ENCODE measurements around the gene UBAC2. TPM values are rescaled to one million over a fixed set of nuclear protein-coding genes. Genes with fewer than 3 reads are reported as not detected.
"Not testable (repeated sequence)": the region's sequence is repeated elsewhere in the genome, so short reads cannot be mapped to it uniquely, and the experiment has no call there.

The UBAC2 gene
- total and polyA plus RNA-seq, 5 donors from 2014 or later: 62.8 to 122 (median 101) TPM

- peaks cover 28 to 82% (median 49%) of the 10 kb centered on the region in 4 donors for H3K4me1 Mint-ChIP-seq
- DNase-seq: no peak
- H3K4me1 ChIP-seq (ENCODE audit: control insufficient read depth, insufficient read depth, low read length, poor library complexity, severe bottlenecking): peaks cover 63% of the 10 kb centered on the region
- H3K4me3 Mint-ChIP-seq: no peak overlapping the region
- H3K9me3 ChIP-seq (ENCODE audit: control insufficient read depth in 2 of 2, low read length in 2 of 2): no peaks in the 10 kb centered on the region
- H3K27me3 ChIP-seq (ENCODE audit: control insufficient read depth, insufficient read depth, low read length): no peaks in the 10 kb centered on the region
- no peaks in the 10 kb centered on the region for H3K9me3 Mint-ChIP-seq
- peak overlapping the region; percentile 65 to 92 (median 77) for H3K27ac Mint-ChIP-seq
- peaks cover 18% of the 10 kb centered on the region for H3K36me3 ChIP-seq (ENCODE audit: control insufficient read depth, insufficient read depth, low read length)
- no peak for ATAC-seq (ENCODE audit: low read depth in 2 of 2)
- no peaks in the 10 kb centered on the region for H3K27me3 Mint-ChIP-seq
- no peak overlapping the region for H3K4me3 ChIP-seq (ENCODE audit: low read depth, low read length)
- no peak overlapping the region for H3K27ac ChIP-seq (ENCODE audit: insufficient read depth, low read length, poor library complexity, severe bottlenecking)
- peaks cover 11% of the 10 kb centered on the region for H3K36me3 Mint-ChIP-seq
Observed at GRCh38 chr13:99385161-99385560, 184.5 kb downstream of the UBAC2 start.

- Histone ChIP-seq H3K36me3 (ENCODE audit: control insufficient read depth, insufficient read depth, low read length) (peaks cover 18% of the 10 kb centered on the region), H3K4me3 (ENCODE audit: low read depth, low read length) (no peak overlapping the region), H3K27me3 (ENCODE audit: control insufficient read depth, insufficient read depth, low read length) (no peaks in the 10 kb centered on the region), H3K9me3 (ENCODE audit: control insufficient read depth in 2 of 2, low read length in 2 of 2) (no peaks in the 10 kb centered on the region), H3K4me1 (ENCODE audit: control insufficient read depth, insufficient read depth, low read length, poor library complexity, severe bottlenecking) (peaks cover 55% of the 10 kb centered on the region), H3K27ac (ENCODE audit: insufficient read depth, low read length, poor library complexity, severe bottlenecking) (peak overlapping the region; percentile 7)
- Mint-ChIP-seq H3K27me3 (no peaks in the 10 kb centered on the region), H3K36me3 (peaks cover 11% of the 10 kb centered on the region), H3K4me1 (peaks cover 25 to 74% (median 42%) of the 10 kb centered on the region in 4 donors), H3K4me3 (no peak overlapping the region), H3K27ac (peak overlapping the region; percentile 65 to 92 (median 77)), H3K9me3 (no peaks in the 10 kb centered on the region)
- ATAC-seq (ENCODE audit: low read depth in 2 of 2) (no peak), DNase-seq (no peak)
Observed at GRCh38 chr13:99385940-99386339, 185.3 kb downstream of the UBAC2 start.

GRCh38 chr13:99386495-99386894, 185.8 kb downstream of the UBAC2 start:
- H3K27ac Mint-ChIP-seq: peak overlapping the region; percentile 77 to 94 (median 91)
- Histone ChIP-seq H3K4me3 (ENCODE audit: low read depth, low read length) (no peak overlapping the region), H3K36me3 (ENCODE audit: control insufficient read depth, insufficient read depth, low read length) (peaks cover 18% of the 10 kb centered on the region), H3K9me3 (ENCODE audit: control insufficient read depth in 2 of 2, low read length in 2 of 2) (no peaks in the 10 kb centered on the region), H3K27ac (ENCODE audit: insufficient read depth, low read length, poor library complexity, severe bottlenecking) (no peak overlapping the region), H3K27me3 (ENCODE audit: control insufficient read depth, insufficient read depth, low read length) (no peaks in the 10 kb centered on the region), H3K4me1 (ENCODE audit: control insufficient read depth, insufficient read depth, low read length, poor library complexity, severe bottlenecking) (peaks cover 50% of the 10 kb centered on the region)
- H3K36me3 Mint-ChIP-seq: peaks cover 11% of the 10 kb centered on the region
- no peak overlapping the region for H3K4me3 Mint-ChIP-seq
- H3K4me1 Mint-ChIP-seq: peaks cover 21 to 69% (median 36%) of the 10 kb centered on the region in 4 donors
- no peaks in the 10 kb centered on the region for H3K9me3 Mint-ChIP-seq
- no peaks in the 10 kb centered on the region for H3K27me3 Mint-ChIP-seq
- DNase-seq (no peak), ATAC-seq (ENCODE audit: low read depth in 2 of 2) (no peak)

GRCh38 chr13:99386911-99387788, 186.5 kb downstream of the UBAC2 start:
- no peaks in the 10 kb centered on the region for H3K9me3 Mint-ChIP-seq
- H3K27me3 Mint-ChIP-seq: no peaks in the 10 kb centered on the region
- peak overlapping the region in 3 of 4 donors; percentile 2 to 62 (median 35) for H3K4me3 Mint-ChIP-seq
- DNase-seq (peak; percentile 60 to 80 (median 76)), ATAC-seq (ENCODE audit: low read depth in 2 of 2) (peak; percentile 63 to 64)
- peaks cover 16 to 62% (median 30%) of the 10 kb centered on the region in 4 donors for H3K4me1 Mint-ChIP-seq
- H3K27ac Mint-ChIP-seq: peak overlapping the region; percentile 80 to 94 (median 91)
- Histone ChIP-seq H3K27me3 (ENCODE audit: control insufficient read depth, insufficient read depth, low read length) (no peaks in the 10 kb centered on the region), H3K27ac (ENCODE audit: insufficient read depth, low read length, poor library complexity, severe bottlenecking) (peak overlapping the region; percentile 45), H3K36me3 (ENCODE audit: control insufficient read depth, insufficient read depth, low read length) (peaks cover 18% of the 10 kb centered on the region), H3K4me1 (ENCODE audit: control insufficient read depth, insufficient read depth, low read length, poor library complexity, severe bottlenecking) (peaks cover 43% of the 10 kb centered on the region), H3K9me3 (ENCODE audit: control insufficient read depth in 2 of 2, low read length in 2 of 2) (no peaks in the 10 kb centered on the region), H3K4me3 (ENCODE audit: low read depth, low read length) (no peak overlapping the region)
- H3K36me3 Mint-ChIP-seq: peaks cover 11% of the 10 kb centered on the region

- no peaks in the 10 kb centered on the region for H3K27me3 ChIP-seq (ENCODE audit: control insufficient read depth, insufficient read depth, low read length)
- no peak overlapping the region for H3K4me3 Mint-ChIP-seq
- H3K9me3 Mint-ChIP-seq: no peaks in the 10 kb centered on the region
- H3K36me3 ChIP-seq (ENCODE audit: control insufficient read depth, insufficient read depth, low read length): peaks cover 18% of the 10 kb centered on the region
- no peaks in the 10 kb centered on the region for H3K9me3 ChIP-seq (ENCODE audit: control insufficient read depth in 2 of 2, low read length in 2 of 2)
- H3K4me1 ChIP-seq (ENCODE audit: control insufficient read depth, insufficient read depth, low read length, poor library complexity, severe bottlenecking): peaks cover 30% of the 10 kb centered on the region
- no peak overlapping the region for H3K27ac ChIP-seq (ENCODE audit: insufficient read depth, low read length, poor library complexity, severe bottlenecking)
- H3K27ac Mint-ChIP-seq: peak overlapping the region; percentile 90 to 93 (median 91)
- no peak for ATAC-seq (ENCODE audit: low read depth in 2 of 2)
- H3K4me1 Mint-ChIP-seq: peaks cover 6 to 49% (median 18%) of the 10 kb centered on the region in 4 donors
- H3K36me3 Mint-ChIP-seq: peaks cover 11% of the 10 kb centered on the region
- H3K4me3 ChIP-seq (ENCODE audit: low read depth, low read length): no peak overlapping the region
- DNase-seq: no peak
- H3K27me3 Mint-ChIP-seq: no peaks in the 10 kb centered on the region
Observed at GRCh38 chr13:99388334-99388923, 187.8 kb downstream of the UBAC2 start.

- H3K4me3 Mint-ChIP-seq; H3K4me3 ChIP-seq (ENCODE audit: low read depth, low read length); H3K27me3 ChIP-seq (ENCODE audit: control insufficient read depth, insufficient read depth, low read length); DNase-seq; ATAC-seq (ENCODE audit: low read depth in 2 of 2); H3K27ac ChIP-seq (ENCODE audit: insufficient read depth, low read length, poor library complexity, severe bottlenecking); H3K9me3 Mint-ChIP-seq; H3K27me3 Mint-ChIP-seq; H3K9me3 ChIP-seq (ENCODE audit: control insufficient read depth in 2 of 2, low read length in 2 of 2): not testable (repeated sequence)
- peaks cover 6 to 44% (median 14%) of the 10 kb centered on the region in 4 donors for H3K4me1 Mint-ChIP-seq
- peak overlapping the region; percentile 32 to 56 (median 51) for H3K27ac Mint-ChIP-seq
- H3K36me3 ChIP-seq (ENCODE audit: control insufficient read depth, insufficient read depth, low read length): peaks cover 18% of the 10 kb centered on the region
- H3K36me3 Mint-ChIP-seq: peaks cover 11% of the 10 kb centered on the region
- H3K4me1 ChIP-seq (ENCODE audit: control insufficient read depth, insufficient read depth, low read length, poor library complexity, severe bottlenecking): peaks cover 24% of the 10 kb centered on the region
Observed at GRCh38 chr13:99389094-99389493, 188.4 kb downstream of the UBAC2 start.

- H3K27ac Mint-ChIP-seq: peak overlapping the region; percentile 32 to 56 (median 51)
- H3K4me1 ChIP-seq (ENCODE audit: control insufficient read depth, insufficient read depth, low read length, poor library complexity, severe bottlenecking): peaks cover 18% of the 10 kb centered on the region
Observed at GRCh38 chr13:99389520-99390304, 189.1 kb downstream of the UBAC2 start.

More at GRCh38 chr13:99389520-99390304, 189.1 kb downstream of the UBAC2 start:
- Histone ChIP-seq H3K4me3 (ENCODE audit: low read depth, low read length) (no peak overlapping the region), H3K9me3 (ENCODE audit: control insufficient read depth in 2 of 2, low read length in 2 of 2) (no peaks in the 10 kb centered on the region), H3K36me3 (ENCODE audit: control insufficient read depth, insufficient read depth, low read length) (peaks cover 18% of the 10 kb centered on the region), H3K27ac (ENCODE audit: insufficient read depth, low read length, poor library complexity, severe bottlenecking) (no peak overlapping the region), H3K27me3 (ENCODE audit: control insufficient read depth, insufficient read depth, low read length) (no peaks in the 10 kb centered on the region)
- DNase-seq (no peak), ATAC-seq (ENCODE audit: low read depth in 2 of 2) (no peak)
- Mint-ChIP-seq H3K9me3 (no peaks in the 10 kb centered on the region), H3K4me1 (peaks cover 6 to 40% (median 14%) of the 10 kb centered on the region in 4 donors), H3K4me3 (no peak overlapping the region), H3K36me3 (peaks cover 11% of the 10 kb centered on the region), H3K27me3 (no peaks in the 10 kb centered on the region)
